ENCODE measurements around the gene RASAL2.

GRCh38 chr1:178487070-178487615 lies 393.2 kb downstream of the RASAL2 start:
- TF ChIP-seq SPI1 (IDR thresholded peaks at IDR 0.05; ENCODE audit: low read depth, low read length) (no peak), POLR2A (IDR thresholded peaks at IDR 0.05; ENCODE audit: low read depth, low read length) (no peak)

Measured in GM12891 (cell line).